Chondrocyte (in vitro differentiated cells): Measurements from ENCODE around the gene CTIF. TPM values are rescaled to one million over a fixed set of nuclear protein-coding genes. Genes with fewer than 3 reads are reported as not detected.
"Not testable (repeated sequence)": the region's sequence is repeated elsewhere in the genome, so short reads cannot be mapped to it uniquely, and the experiment has no call there.

Source experiments
- DNase-seq: peaks from one replicate; pipeline ENCODE4 v3.0.0; 2021; ENCODE audit warnings: mixed read lengths, low spot score
- H3K27ac Mint-ChIP-seq: one replicate; pipeline ENCODE4 v1.8.0; 2021; ENCODE audit warnings: mild to moderate bottlenecking, moderate library complexity, mixed read lengths; ENCODE audit not compliant: unreplicated experiment
- H3K27me3 Mint-ChIP-seq: 2 replicates; pipeline ENCODE4 v1.8.0; 2021; ENCODE audit warnings: low read depth, mixed read lengths
- H3K36me3 Mint-ChIP-seq: 2 replicates; pipeline ENCODE4 v1.8.0; 2021; ENCODE audit warnings: low read depth, mixed read lengths
- H3K4me1 Mint-ChIP-seq: 2 replicates; pipeline ENCODE4 v1.8.0; 2021; ENCODE audit warnings: low read depth, mild to moderate bottlenecking, mixed read lengths
- H3K4me3 Mint-ChIP-seq: one replicate; pipeline ENCODE4 v1.8.0; 2021; ENCODE audit warnings: mild to moderate bottlenecking, moderate library complexity, mixed read lengths; ENCODE audit not compliant: unreplicated experiment
- H3K9me3 Mint-ChIP-seq: 2 replicates; pipeline ENCODE4 v1.8.0; 2021; ENCODE audit warnings: low read depth, mixed read lengths
- CTCF ChIP-seq: fragments of 200-600 bp; sonication (generic); IDR thresholded peaks from 2 replicates; pipeline ENCODE4 v1.5.0; 2021; ENCODE audit warnings: antibody characterized with exemption, mild to moderate bottlenecking, moderate library complexity
- total RNA-seq: library from RNA; stranded (reverse); gene quantifications from 3 replicates; pipeline ENCODE4 v1.2.1, GENCODE V29; 2021

CTIF gene
- total RNA-seq, 1 donor from 2014 or later = 184 TPM

GRCh38 chr18:48714873-48715272 is 176.0 kb downstream of the CTIF start:
- H3K36me3 Mint-ChIP-seq = peaks cover 36% of the 10 kb centered on the region
- H3K4me3 Mint-ChIP-seq = no peak overlapping the region
- no peak for DNase-seq
- no peaks in the 10 kb centered on the region for H3K9me3 Mint-ChIP-seq
- no peak overlapping the region for H3K27ac Mint-ChIP-seq
- H3K27me3 Mint-ChIP-seq = no peaks in the 10 kb centered on the region
- peaks cover 25% of the 10 kb centered on the region for H3K4me1 Mint-ChIP-seq
- no peak for TF ChIP-seq CTCF

GRCh38 chr18:48715711-48716361 is 177.0 kb downstream of the CTIF start:
- TF ChIP-seq CTCF = no peak
- no peak overlapping the region for H3K4me3 Mint-ChIP-seq
- no peaks in the 10 kb centered on the region for H3K9me3 Mint-ChIP-seq
- H3K4me1 Mint-ChIP-seq = peaks cover 34% of the 10 kb centered on the region
- H3K36me3 Mint-ChIP-seq = peaks cover 42% of the 10 kb centered on the region
- H3K27ac Mint-ChIP-seq = no peak overlapping the region
- no peaks in the 10 kb centered on the region for H3K27me3 Mint-ChIP-seq
- DNase-seq = no peak

GRCh38 chr18:48717227-48717626 is 178.4 kb downstream of the CTIF start:
- H3K36me3 Mint-ChIP-seq = peaks cover 40% of the 10 kb centered on the region
- not testable (repeated sequence) for H3K4me3 Mint-ChIP-seq, DNase-seq, H3K9me3 Mint-ChIP-seq, H3K27me3 Mint-ChIP-seq, H3K27ac Mint-ChIP-seq
- peaks cover 38% of the 10 kb centered on the region for H3K4me1 Mint-ChIP-seq

- H3K4me1 Mint-ChIP-seq = peaks cover 37% of the 10 kb centered on the region
- no peak overlapping the region for H3K4me3 Mint-ChIP-seq
- DNase-seq = no peak
- H3K27me3 Mint-ChIP-seq = no peaks in the 10 kb centered on the region
- peaks cover 37% of the 10 kb centered on the region for H3K36me3 Mint-ChIP-seq
- H3K27ac Mint-ChIP-seq = no peak overlapping the region
- no peaks in the 10 kb centered on the region for H3K9me3 Mint-ChIP-seq
- no peak for TF ChIP-seq CTCF
These were observed 179.6 kb downstream of the CTIF start for GRCh38 chr18:48718251-48718959.

- no peak for TF ChIP-seq CTCF
- no peaks in the 10 kb centered on the region for H3K9me3 Mint-ChIP-seq
- H3K27ac Mint-ChIP-seq = no peak overlapping the region
- no peaks in the 10 kb centered on the region for H3K27me3 Mint-ChIP-seq
- peaks cover 37% of the 10 kb centered on the region for H3K4me1 Mint-ChIP-seq
- H3K4me3 Mint-ChIP-seq = no peak overlapping the region
- DNase-seq = no peak
- peaks cover 35% of the 10 kb centered on the region for H3K36me3 Mint-ChIP-seq
These were observed 180.6 kb downstream of the CTIF start for GRCh38 chr18:48719388-48719787.
